GM19438 (cell line): ENCODE results near the gene ADK.
"Not testable (repeated sequence)": the region's sequence is repeated elsewhere in the genome, so short reads cannot be mapped to it uniquely, and the experiment has no call there.

Source experiments
- ATAC-seq: cut with Tn5 transposase; IDR thresholded peaks from one replicate; pipeline ENCODE4 v1.9.1; 2021; ENCODE audit warnings: low read depth; ENCODE audit not compliant: unreplicated experiment

ADK gene

GRCh38 chr10:74140553-74140952, 10.5 kb upstream of the ADK start:
- no peak for ATAC-seq

GRCh38 chr10:74145133-74145532, 5.9 kb upstream of the ADK start:
- ATAC-seq: no peak

GRCh38 chr10:74146980-74147379, 4.0 kb upstream of the ADK start:
- not testable (repeated sequence) for ATAC-seq

GRCh38 chr10:74150204-74150989, 624 bp upstream of the ADK start, which contains the start of gene AP3M1:
Gene AP3M1 (minus strand): TSS chr10:74150828. CDS start chr10:74138379, 12,449 bp downstream.
- peak; percentile 44 for ATAC-seq

GRCh38 chr10:74151879-74152722, 1.1 kb downstream of the ADK start:
- no peak for ATAC-seq

- ATAC-seq: no peak
Observed at GRCh38 chr10:74153123-74153522, 2.1 kb downstream of the ADK start.

GRCh38 chr10:74153676-74154075, 2.7 kb downstream of the ADK start:
- ATAC-seq: no peak

GRCh38 chr10:74156919-74157289, 5.9 kb downstream of the ADK start:
- no peak for ATAC-seq

- no peak for ATAC-seq
Observed at GRCh38 chr10:74160013-74160412, 9.0 kb downstream of the ADK start.

GRCh38 chr10:74163319-74164068, 12.5 kb downstream of the ADK start:
- ATAC-seq: no peak

GRCh38 chr10:74164716-74165529, 13.9 kb downstream of the ADK start:
- ATAC-seq: no peak

GRCh38 chr10:74165530-74165901, 14.5 kb downstream of the ADK start:
- ATAC-seq: no peak

- ATAC-seq: no peak
Observed at GRCh38 chr10:74167443-74167842, 16.4 kb downstream of the ADK start.

GRCh38 chr10:74171625-74172024, 20.6 kb downstream of the ADK start:
- ATAC-seq: no peak

- ATAC-seq: no peak
Observed at GRCh38 chr10:74174521-74174920, 23.5 kb downstream of the ADK start.

GRCh38 chr10:74175510-74176379, 24.7 kb downstream of the ADK start:
- ATAC-seq: no peak

GRCh38 chr10:74176380-74177139, 25.5 kb downstream of the ADK start:
- ATAC-seq: peak; percentile 88

GRCh38 chr10:74177140-74177677, 26.2 kb downstream of the ADK start:
- ATAC-seq: peak; percentile 18
